K562 (cell line): ENCODE results near the gene APLP1. TPM values are rescaled to one million over a fixed set of nuclear protein-coding genes. Genes with fewer than 3 reads are reported as not detected.

Experiments
- BHLHE40 ChIP-seq: IDR thresholded peaks from 2 replicates; pipeline ENCODE4 v1.6.1; 2011; ENCODE audit warnings: low read length, improper control_type of control experiment
- BRF1 ChIP-seq: IDR thresholded peaks from 3 replicates; pipeline ENCODE4 v1.6.1; 2011; ENCODE audit warnings: borderline replicate concordance, mild to moderate bottlenecking; ENCODE audit not compliant: insufficient read length; ENCODE audit errors: extremely low read depth
- CBFA2T2 ChIP-seq: fragments of 450-650 bp; conservative IDR thresholded peaks from 2 replicates; pipeline ENCODE4 v1.6.1; 2017; ENCODE audit warnings: mild to moderate bottlenecking
- CCNT2 ChIP-seq: IDR thresholded peaks from 2 replicates; pipeline ENCODE4 v1.6.1; 2011; ENCODE audit warnings: borderline replicate concordance, low read depth, mild to moderate bottlenecking, moderate library complexity, mixed read lengths, low read length; ENCODE audit not compliant: insufficient read length; ENCODE audit errors: extremely low read depth
- CHD4 ChIP-seq: fragments of 200-600 bp; sonication (generic); IDR thresholded peaks from 3 replicates; pipeline ENCODE4 v1.6.1; 2012; ENCODE audit warnings: low read depth, mild to moderate bottlenecking, mixed read lengths, low read length, inconsistent platforms; ENCODE audit not compliant: insufficient read depth, insufficient replicate concordance, poor library complexity, severe bottlenecking
- E2F1 ChIP-seq: sonication (generic); formaldehyde crosslinking; IDR thresholded peaks from 2 replicates; pipeline ENCODE4 v1.8.1; 2023; ENCODE audit warnings: mild to moderate bottlenecking, missing genetic modification reagents, moderate library complexity
- GABPB2 ChIP-seq: fragments of 250-450 bp; sonication (Bioruptor Pico); conservative IDR thresholded peaks from 2 replicates; pipeline ENCODE4 v1.5.1; 2021; ENCODE audit warnings: mild to moderate bottlenecking
- HBP1 ChIP-seq: fragments of 450-650 bp; formaldehyde crosslinking; IDR thresholded peaks from 2 replicates; pipeline ENCODE4 v1.4.0; 2022; ENCODE audit warnings: missing genetic modification characterization
- HMGN3 ChIP-seq: IDR thresholded peaks from 2 replicates; pipeline ENCODE4 v1.6.1; 2011; ENCODE audit warnings: borderline replicate concordance, low read depth, mild to moderate bottlenecking, mixed read lengths, low read length; ENCODE audit not compliant: insufficient read length; ENCODE audit errors: extremely low read depth
- HNRNPK ChIP-seq: fragments of 200-400 bp; formaldehyde crosslinking; IDR thresholded peaks from one replicate; pipeline ENCODE4 v1.6.1; 2018; ENCODE audit warnings: mild to moderate bottlenecking, low read depth, low read length; ENCODE audit not compliant: poor library complexity, severe bottlenecking
- HOXB6 ChIP-seq: fragments of 250-450 bp; sonication (Bioruptor Pico); IDR thresholded peaks from 2 replicates; pipeline ENCODE4 v1.5.1; 2022; ENCODE audit warnings: mild to moderate bottlenecking, borderline replicate concordance
- L3MBTL2 ChIP-seq: fragments of 450-650 bp; IDR thresholded peaks from 2 replicates; pipeline ENCODE4 v1.6.1; 2016; ENCODE audit warnings: mild to moderate bottlenecking, moderate library complexity
- MAX ChIP-seq: sonication (generic); formaldehyde crosslinking; IDR thresholded peaks from 2 replicates; pipeline ENCODE4 v1.9.0; 2022; ENCODE audit warnings: mild to moderate bottlenecking, missing genetic modification reagents
- MTF1 ChIP-seq: fragments of 250-450 bp; sonication (Bioruptor Pico); IDR thresholded peaks from 2 replicates; pipeline ENCODE4 v1.9.0; 2021; ENCODE audit warnings: moderate library complexity, mild to moderate bottlenecking, inconsistent platforms, borderline replicate concordance
- MYC ChIP-seq, 2 experiments: fragments of 250-450 bp in 1 of 2; sonication (Bioruptor Pico) in 1 of 2; IDR thresholded peaks; 2 replicates each; pipeline versions ENCODE4 v1.5.1 to v1.6.1; 2012 to 2021; ENCODE audit warnings: low read depth in 2 of 2, borderline replicate concordance in 1 of 2, improper control_type of control experiment in 1 of 2, low read length in 1 of 2, mild to moderate bottlenecking in 1 of 2, moderate library complexity in 1 of 2
- NRF1 ChIP-seq, 2 experiments: fragments of 450-650 bp; IDR thresholded peaks in 1 of 2; conservative IDR thresholded peaks in 1 of 2; 2 replicates each; pipeline ENCODE4 v1.6.1; 2014; ENCODE audit warnings: mild to moderate bottlenecking in 2 of 2
- PHF20 ChIP-seq: fragments of 450-650 bp; IDR thresholded peaks from 2 replicates; pipeline ENCODE4 v1.6.1; 2018; ENCODE audit not compliant: partially characterized antibody
- PHF8 ChIP-seq: fragments of 200-600 bp; sonication (generic); IDR thresholded peaks from 2 replicates; pipeline ENCODE4 v1.6.1; 2012; ENCODE audit warnings: mixed run types, mild to moderate bottlenecking, inconsistent platforms, low read length, moderate library complexity, borderline replicate concordance
- POLR2AphosphoS2 ChIP-seq: IDR thresholded peaks from 2 replicates; pipeline ENCODE4 v1.6.1; 2012; ENCODE audit warnings: low read length, improper control_type of control experiment
- RB1 ChIP-seq: fragments of 450-650 bp; IDR thresholded peaks from 2 replicates; pipeline ENCODE4 v1.6.1; 2017; ENCODE audit warnings: low read depth, mild to moderate bottlenecking
- TAF9B ChIP-seq: fragments of 450-650 bp; IDR thresholded peaks from 2 replicates; pipeline ENCODE4 v1.6.1; 2018; ENCODE audit warnings: mild to moderate bottlenecking; ENCODE audit not compliant: partially characterized antibody
- TBP ChIP-seq: optimal IDR thresholded peaks from 2 replicates; pipeline ENCODE3; 2011; ENCODE audit warnings: low read depth, low read length, improper control_type of control experiment
- TSC22D4 ChIP-seq: fragments of 450-650 bp; IDR thresholded peaks from 2 replicates; pipeline ENCODE4 v1.6.1; 2016; ENCODE audit warnings: missing genetic modification characterization, missing biosample characterization, control low read depth
- ZBTB7A ChIP-seq: IDR thresholded peaks from 2 replicates; pipeline ENCODE4 v1.6.1; 2011; ENCODE audit warnings: low read depth, mild to moderate bottlenecking, low read length, moderate library complexity, borderline replicate concordance; ENCODE audit not compliant: control insufficient read depth
- ZNF324 ChIP-seq: fragments of 250-450 bp; sonication (Bioruptor Pico); IDR thresholded peaks from 2 replicates; pipeline ENCODE4 v1.4.0; 2020; ENCODE audit warnings: mild to moderate bottlenecking
- ZNF347 ChIP-seq: fragments of 450-650 bp; formaldehyde crosslinking; IDR thresholded peaks from 2 replicates; pipeline ENCODE4 v1.4.0; 2020; ENCODE audit warnings: low read depth, mild to moderate bottlenecking, moderate library complexity
- ZNF583 ChIP-seq: fragments of 250-450 bp; sonication (Bioruptor Pico); IDR thresholded peaks from 2 replicates; pipeline ENCODE4 v1.4.0; 2020
- polyA plus RNA-seq, 8 experiments: library from polyadenylated mRNA; depleted of rRNA in 4 of 8; stranded (reverse) in 5 of 8; unstranded in 3 of 8; fragments of >200 nt; fragmentation: Nextera tagmentation in 2 of 8; fragmentation: Illumina TruSeq in 1 of 8; extraction: Ambion mirVana in 2 of 8; extraction: Trizol in 1 of 8; gene quantifications; 2 replicates each; pipeline versions ENCODE4 v1.2.1 to v1.2.3, GENCODE V29; 2011 to 2014; ENCODE audit warnings: inconsistent platforms in 1 of 8, missing spikeins in 1 of 8
- total RNA-seq, 7 experiments: library from RNA; depleted of rRNA in 6 of 7; stranded (reverse); fragments of >200 nt in 6 of 7; fragmentation: Illumina TruSeq in 2 of 7; extraction: Trizol in 2 of 7; gene quantifications; 2 replicates each; pipeline versions ENCODE4 v1.2.1 to v1.2.3, GENCODE V29; 2011 to 2021; ENCODE audit warnings: low replicate concordance in 1 of 7

Gene APLP1
- total and polyA plus RNA-seq, 9 of the 15 experiments (the other 6 are each of a cell fraction or from before 2014, with no cell fraction given): 0.69 to 9.9 (median 4.7) TPM

GRCh38 chr19:35868172-35868822 is at the start of gene APLP1 (continued):
- TF ChIP-seq TSC22D4 (tag) (no peak), MYC (IDR thresholded peaks at IDR 0.05; ENCODE audit: low read depth, low read length) (no peak), MYC (CRISPR knock-in tag; IDR thresholded peaks at IDR 0.05; ENCODE audit: borderline replicate concordance, low read depth) (no peak), CBFA2T2 (no peak), CHD4 (no peak), L3MBTL2 (peak; percentile 59), TBP (no peak), PHF20 (no peak), HNRNPK (no peak), E2F1 (no peak), HOXB6 (CRISPR knock-in tag) (no peak), ZNF347 (CRISPR knock-in tag) (no peak), HMGN3 (peak; percentile 59), TAF9B (no peak), HBP1 (CRISPR knock-in tag) (no peak), BHLHE40 (no peak), ZNF583 (CRISPR knock-in tag) (no peak), GABPB2 (CRISPR knock-in tag) (no peak), NRF1 (conservative IDR thresholded peaks at IDR 0.05 in 1 of 2, IDR thresholded peaks at IDR 0.05 in 1 of 2) (peak; percentile 85 to 86), CCNT2 (peak; percentile 35), ZBTB7A (no peak), ZNF324 (CRISPR knock-in tag) (no peak), MTF1 (CRISPR knock-in tag) (no peak), POLR2AphosphoS2 (no peak), PHF8 (0 out of 2 replicates have a peak, but pooled peaks have one; percentile 27), BRF1 (no peak), MAX (CRISPR knock-in tag) (peak; percentile 46), RB1 (peak; percentile 50; the same call in 1 of the 2 replicates)
